Colonic mucosa (tissue), 4 donors: ENCODE measurements around the gene S1PR2. TPM values are rescaled to one million over a fixed set of nuclear protein-coding genes. Genes with fewer than 3 reads are reported as not detected.

Experiments used
- DNase-seq: peaks from one replicate; pipeline ENCODE4 v3.0.0-alpha.2; 2020
- H3K27ac ChIP-seq: fragments of 200-600 bp; one replicate; pipeline ENCODE4 v1.8.0; 2021
- H3K27me3 ChIP-seq: fragments of 200-600 bp; one replicate; pipeline ENCODE4 v1.8.0; 2021
- H3K36me3 ChIP-seq: fragments of 200-600 bp; one replicate; pipeline ENCODE4 v1.8.0; 2021
- H3K4me1 ChIP-seq: fragments of 200-600 bp; one replicate; pipeline ENCODE4 v1.8.0; 2021; ENCODE audit warnings: mild to moderate bottlenecking
- H3K4me3 ChIP-seq: fragments of 200-600 bp; one replicate; pipeline ENCODE4 v1.8.0; 2021
- H3K9ac ChIP-seq, 2 donors: one replicate each; pipeline ENCODE4 v1.7.0; 2013; ENCODE audit warnings: control low read depth in 2 of 2, low read depth in 2 of 2, low read length in 2 of 2
- H3K9me3 ChIP-seq: fragments of 200-600 bp; one replicate; pipeline ENCODE4 v1.8.0; 2021
- CTCF ChIP-seq: fragments of 200-600 bp; IDR thresholded peaks from one replicate; pipeline ENCODE4 v1.8.0; 2022; ENCODE audit warnings: antibody characterized with exemption, mild to moderate bottlenecking
- intact Hi-C: fragments of 100-400 bp; cut with DNase I; formaldehyde crosslinking; loops from one replicate; pipeline ENCODE4 v1.14.1; 2022
- total RNA-seq, 2 donors: library from RNA; stranded (reverse); fragmentation: NEBNext Ultra II Directional in 1 of 2; extraction: Animal tissue kit (Norgen Biotek cat#: 25700) in 1 of 2; gene quantifications; one replicate each; pipeline ENCODE4 v1.2.1, GENCODE V29; 2021
- donor health status: healthy.
- donor health status: DM: no; HTN: no; CAD: no.
- donor health status: DM: no; HTN: no; CAD: no.

S1PR2 gene
- total RNA-seq, 2 donors from 2014 or later: 2.4 to 5.2 TPM

- peaks cover 9% of the 10 kb centered on the region for H3K4me1 ChIP-seq
Measured at GRCh38 chr19:10190026-10190425, 41.1 kb downstream of the S1PR2 start.

GRCh38 chr19:10189616-10190015 is 41.5 kb downstream of the S1PR2 start:
- intact Hi-C loops: no loop called here
- H3K4me1 ChIP-seq: peaks cover 9% of the 10 kb centered on the region
- H3K9ac ChIP-seq: no peak overlapping the region
- TF ChIP-seq CTCF: no peak
- no peaks in the 10 kb centered on the region for H3K27me3 ChIP-seq
- no peaks in the 10 kb centered on the region for H3K36me3 ChIP-seq
- H3K4me3 ChIP-seq: no peak overlapping the region
- H3K9me3 ChIP-seq: no peaks in the 10 kb centered on the region
- H3K27ac ChIP-seq: no peak overlapping the region
- no peak for DNase-seq

More at GRCh38 chr19:10190026-10190425, 41.1 kb downstream of the S1PR2 start:
- DNase-seq: no peak
- TF ChIP-seq CTCF: no peak
- H3K9ac ChIP-seq: no peak overlapping the region
- no peaks in the 10 kb centered on the region for H3K9me3 ChIP-seq
- H3K27ac ChIP-seq: no peak overlapping the region
- no peaks in the 10 kb centered on the region for H3K27me3 ChIP-seq
- intact Hi-C loops: no loop called here
- no peaks in the 10 kb centered on the region for H3K36me3 ChIP-seq
- H3K4me3 ChIP-seq: no peak overlapping the region

- H3K36me3 ChIP-seq: no peaks in the 10 kb centered on the region
- H3K9ac ChIP-seq: no peak overlapping the region
- H3K27ac ChIP-seq: no peak overlapping the region
- H3K4me3 ChIP-seq: no peak overlapping the region
- no peaks in the 10 kb centered on the region for H3K27me3 ChIP-seq
- DNase-seq: no peak
- TF ChIP-seq CTCF: no peak
- H3K9me3 ChIP-seq: no peaks in the 10 kb centered on the region
- H3K4me1 ChIP-seq: no peaks in the 10 kb centered on the region
- intact Hi-C loops: no loop called here
Measured at GRCh38 chr19:10187315-10187714, 43.8 kb downstream of the S1PR2 start.

- H3K4me3 ChIP-seq: no peak overlapping the region
- H3K4me1 ChIP-seq: no peaks in the 10 kb centered on the region
- H3K9me3 ChIP-seq: no peaks in the 10 kb centered on the region
- no peak for DNase-seq
- H3K9ac ChIP-seq: no peak overlapping the region
- TF ChIP-seq CTCF: no peak
- H3K27ac ChIP-seq: no peak overlapping the region
- H3K27me3 ChIP-seq: no peaks in the 10 kb centered on the region
- intact Hi-C loops: no loop called here
- H3K36me3 ChIP-seq: peaks cover 10% of the 10 kb centered on the region
Measured at GRCh38 chr19:10184636-10185035, 46.5 kb downstream of the S1PR2 start.

- no peak overlapping the region for H3K9ac ChIP-seq
- no peaks in the 10 kb centered on the region for H3K4me1 ChIP-seq
- no peaks in the 10 kb centered on the region for H3K27me3 ChIP-seq
- H3K36me3 ChIP-seq: peaks cover 14% of the 10 kb centered on the region
- intact Hi-C loops: no loop called here
- H3K4me3 ChIP-seq: no peak overlapping the region
- no peak for DNase-seq
- TF ChIP-seq CTCF: no peak
- no peaks in the 10 kb centered on the region for H3K9me3 ChIP-seq
- H3K27ac ChIP-seq: no peak overlapping the region
Measured at GRCh38 chr19:10183926-10184325, 47.2 kb downstream of the S1PR2 start.

- H3K9ac ChIP-seq: no peak overlapping the region
- no peak overlapping the region for H3K27ac ChIP-seq
- no peaks in the 10 kb centered on the region for H3K27me3 ChIP-seq
- H3K9me3 ChIP-seq: no peaks in the 10 kb centered on the region
- TF ChIP-seq CTCF: no peak
- DNase-seq: no peak
- no peak overlapping the region for H3K4me3 ChIP-seq
- H3K36me3 ChIP-seq: peaks cover 14% of the 10 kb centered on the region
- H3K4me1 ChIP-seq: no peaks in the 10 kb centered on the region
- intact Hi-C loops: no loop called here
Measured at GRCh38 chr19:10182847-10183246, 48.3 kb downstream of the S1PR2 start.
